Measurements from ENCODE around the gene AEBP2. TPM values are rescaled to one million over a fixed set of nuclear protein-coding genes. Genes with fewer than 3 reads are reported as not detected.
A peak's percentile ranks its signal among the peaks of the same experiment; 100 is the strongest.

The AEBP2 gene
- total and polyA plus RNA-seq, 2 of the 13 experiments (the other 11 are each of a cell fraction or from before 2014, with no cell fraction given), result 9.2 to 17.9 TPM

- TF ChIP-seq ZBTB3 (CRISPR knock-in tag; IDR thresholded peaks at IDR 0.05; ENCODE audit: borderline replicate concordance, low read depth) (peak; percentile 50; the same call in 1 of the 2 replicates), ZBTB4 (CRISPR knock-in tag; IDR thresholded peaks at IDR 0.05; ENCODE audit: borderline replicate concordance) (peak; percentile 67; the same call in 1 of the 2 replicates), ZNF280B (CRISPR knock-in tag; IDR thresholded peaks at IDR 0.05; ENCODE audit: borderline replicate concordance) (0 out of 2 replicates have a peak, but pooled peaks have one; percentile 40), ZFAT (CRISPR knock-in tag; conservative IDR thresholded peaks at IDR 0.05) (no peak), ZMAT3 (CRISPR knock-in tag; conservative IDR thresholded peaks at IDR 0.05) (peak; percentile 80), FOXP1 (IDR thresholded peaks at IDR 0.05) (no peak), FOXP1 (CRISPR knock-in tag; IDR thresholded peaks at IDR 0.05) (no peak), RXRB (CRISPR knock-in tag; IDR thresholded peaks at IDR 0.05; ENCODE audit: borderline replicate concordance) (0 out of 2 replicates have a peak, but pooled peaks have one; percentile 8), MIER3 (CRISPR knock-in tag; IDR thresholded peaks at IDR 0.05; ENCODE audit: borderline replicate concordance) (no peak; the same call in 1 of the 2 replicates), ARNT2 (CRISPR knock-in tag; IDR thresholded peaks at IDR 0.05; ENCODE audit: low read depth) (peak; percentile 94), HOXD1 (CRISPR knock-in tag; IDR thresholded peaks at IDR 0.05) (peak; percentile 41; the same call in 1 of the 2 replicates), ONECUT2 (CRISPR knock-in tag; IDR thresholded peaks at IDR 0.05) (no peak), ZNF746 (CRISPR knock-in tag; IDR thresholded peaks at IDR 0.05) (peak; percentile 74; the same call in 1 of the 2 replicates), TFDP2 (CRISPR knock-in tag; IDR thresholded peaks at IDR 0.05) (peak; percentile 90), ARID3A (IDR thresholded peaks at IDR 0.05; ENCODE audit: low read depth, low read length) (no peak), DR1 (CRISPR knock-in tag; IDR thresholded peaks at IDR 0.05) (peak; percentile 34; the same call in 1 of the 2 replicates), KLF11 (CRISPR knock-in tag; IDR thresholded peaks at IDR 0.05) (no peak), HOXA3 (CRISPR knock-in tag; IDR thresholded peaks at IDR 0.05) (peak; percentile 84; the same call in 1 of the 2 replicates), ZNF780A (CRISPR knock-in tag; IDR thresholded peaks at IDR 0.05) (no peak), CENPT (CRISPR knock-in tag; IDR thresholded peaks at IDR 0.05; ENCODE audit: low read depth) (no peak), ZNF329 (CRISPR knock-in tag; IDR thresholded peaks at IDR 0.05; ENCODE audit: low read depth) (no peak), JARID2 (CRISPR knock-in tag; IDR thresholded peaks at IDR 0.05; ENCODE audit: insufficient replicate concordance) (no peak)
Observed at GRCh38 chr12:19439059-19440018, at the start of gene AEBP2 (continued).
